ENCODE results near the gene MLEC. TPM values are rescaled to one million over a fixed set of nuclear protein-coding genes. Genes with fewer than 3 reads are reported as not detected.

MLEC gene
- total and polyA plus RNA-seq, 2 experiments from 2014 or later = 79.4 to 119 TPM

DNA sequence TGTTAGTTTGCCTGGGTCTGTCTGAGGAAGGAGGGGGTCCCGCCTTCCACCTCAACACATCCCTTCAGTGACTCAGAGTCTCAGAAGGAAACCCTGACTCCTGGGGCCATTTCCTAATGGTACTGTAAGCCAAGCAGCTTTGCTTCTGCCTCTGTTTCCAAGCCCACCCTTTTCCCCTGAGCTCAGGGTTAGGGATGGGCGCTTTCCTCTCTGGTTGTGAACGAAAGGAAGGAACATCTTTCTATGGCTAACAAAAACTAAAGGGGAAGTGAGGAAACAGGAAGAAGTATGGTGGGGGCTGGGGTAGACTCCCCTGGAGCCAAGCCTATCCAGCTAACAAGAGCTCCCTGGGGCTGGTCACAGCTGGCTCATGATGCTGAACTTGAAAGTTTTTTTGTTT is 11.7 kb downstream of the MLEC start:
- H3K4me2 ChIP-seq (ENCODE audit: unreplicated experiment) = no peak overlapping the region
- H3K4me3 ChIP-seq = no peak overlapping the region
- no peaks in the 10 kb centered on the region for H3K4me1 ChIP-seq (ENCODE audit: insufficient read depth)
- H3K27me3 ChIP-seq (replicated peaks; ENCODE audit: insufficient read depth) = no peaks in the 10 kb centered on the region
- peaks cover 35% of the 10 kb centered on the region for H3K36me3 ChIP-seq (ENCODE audit: low read depth)
- in situ Hi-C loops (cut with MboI) = no loop called here
- no peaks in the 10 kb centered on the region for H4K20me1 ChIP-seq (ENCODE audit: insufficient read depth)
- H3K9me2 ChIP-seq (ENCODE audit: insufficient read depth) = no peaks in the 10 kb centered on the region
- no peak for DNase-seq
- H3K9ac ChIP-seq = no peak overlapping the region
- 85 to 86% methylated on average over 2 to 3 of the region's 3 CpGs for WGBS, 2 experiments (ENCODE audit: low coverage in 1 of 2, low lambda C conversion rate in 2 of 2, missing lambda C conversion rate in 2 of 2)
- TF ChIP-seq EZH2phosphoT487 (IDR thresholded peaks at IDR 0.05; ENCODE audit: insufficient read depth, low read depth) (no peak), EZH2 (IDR thresholded peaks at IDR 0.05; ENCODE audit: insufficient read depth, poor library complexity, severe bottlenecking) (no peak)
- H2AFZ ChIP-seq = no peak overlapping the region
- H3K79me2 ChIP-seq (ENCODE audit: insufficient read depth) = peaks cover 31% of the 10 kb centered on the region
- H3F3A ChIP-seq (ENCODE audit: insufficient read depth) = no peaks in the 10 kb centered on the region
- no peak overlapping the region for H3K27ac ChIP-seq
- no peaks in the 10 kb centered on the region for H3K9me3 ChIP-seq (ENCODE audit: low read depth)

DNA sequence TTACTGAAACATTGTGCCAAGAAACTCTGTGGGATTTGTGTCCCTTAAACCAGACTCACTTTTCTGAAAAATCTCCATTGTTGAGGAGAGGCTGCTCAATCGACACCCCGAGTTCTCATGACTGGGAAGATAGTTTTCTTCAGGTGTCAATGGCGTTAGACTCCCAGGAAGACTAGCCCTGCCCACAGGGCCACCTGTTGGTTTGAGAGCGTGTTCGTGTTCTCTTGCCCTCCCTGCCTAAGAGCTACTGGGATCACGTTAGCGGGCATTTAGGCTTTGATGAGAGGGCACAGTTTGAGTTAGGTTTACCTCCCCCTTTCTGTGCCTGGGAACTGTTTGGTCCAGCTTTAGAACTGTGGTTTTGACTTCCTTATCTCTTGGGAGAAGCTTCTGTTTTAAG is 12.6 kb downstream of the MLEC start:
- no peaks in the 10 kb centered on the region for H3F3A ChIP-seq (ENCODE audit: insufficient read depth)
- 83 to 88% methylated on average over 7 of the region's 7 CpGs for WGBS, 2 experiments (ENCODE audit: low coverage in 1 of 2, low lambda C conversion rate in 2 of 2, missing lambda C conversion rate in 2 of 2)
- TF ChIP-seq EZH2 (IDR thresholded peaks at IDR 0.05; ENCODE audit: insufficient read depth, poor library complexity, severe bottlenecking) = no peak
- TF ChIP-seq EZH2phosphoT487 (IDR thresholded peaks at IDR 0.05; ENCODE audit: insufficient read depth, low read depth) = no peak
- H3K9ac ChIP-seq = no peak overlapping the region
- no peaks in the 10 kb centered on the region for H3K27me3 ChIP-seq (replicated peaks; ENCODE audit: insufficient read depth)
- H3K4me3 ChIP-seq = no peak overlapping the region
- in situ Hi-C loops (cut with MboI) = no loop called here
- H3K9me2 ChIP-seq (ENCODE audit: insufficient read depth) = no peaks in the 10 kb centered on the region
- H3K4me2 ChIP-seq (ENCODE audit: unreplicated experiment) = no peak overlapping the region
- peaks cover 22% of the 10 kb centered on the region for H3K79me2 ChIP-seq (ENCODE audit: insufficient read depth)
- no peak for DNase-seq
- no peaks in the 10 kb centered on the region for H3K9me3 ChIP-seq (ENCODE audit: low read depth)
- no peaks in the 10 kb centered on the region for H3K4me1 ChIP-seq (ENCODE audit: insufficient read depth)
- H3K27ac ChIP-seq = no peak overlapping the region
- H2AFZ ChIP-seq = no peak overlapping the region
- H4K20me1 ChIP-seq (ENCODE audit: insufficient read depth) = no peaks in the 10 kb centered on the region
- peaks cover 33% of the 10 kb centered on the region for H3K36me3 ChIP-seq (ENCODE audit: low read depth)

DNA sequence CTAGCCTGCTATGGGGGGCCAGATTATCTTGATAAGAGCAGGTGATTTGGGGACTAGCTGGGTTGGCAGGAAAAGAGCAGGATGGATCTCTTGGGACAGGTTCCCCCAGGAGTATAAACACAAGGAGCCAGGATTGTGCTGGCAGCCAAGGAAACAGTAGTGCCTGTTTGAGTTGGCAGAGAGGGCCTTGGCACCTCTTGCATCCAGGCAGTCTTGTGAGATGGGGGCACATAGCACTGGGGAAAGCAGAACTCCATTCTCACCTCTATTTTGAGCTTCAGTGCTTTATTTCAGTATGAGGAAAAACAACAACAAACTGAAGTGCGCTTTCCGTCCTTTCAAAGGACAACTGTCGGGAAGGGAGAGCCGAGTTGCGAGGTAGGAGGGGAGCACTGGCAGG is 13.9 kb downstream of the MLEC start:
- TF ChIP-seq EZH2 (IDR thresholded peaks at IDR 0.05; ENCODE audit: insufficient read depth, poor library complexity, severe bottlenecking) (no peak), EZH2phosphoT487 (IDR thresholded peaks at IDR 0.05; ENCODE audit: insufficient read depth, low read depth) (no peak)
- 96 to 99% methylated on average over 5 of the region's 5 CpGs for WGBS, 2 experiments (ENCODE audit: low coverage in 1 of 2, low lambda C conversion rate in 2 of 2, missing lambda C conversion rate in 2 of 2)

DNA sequence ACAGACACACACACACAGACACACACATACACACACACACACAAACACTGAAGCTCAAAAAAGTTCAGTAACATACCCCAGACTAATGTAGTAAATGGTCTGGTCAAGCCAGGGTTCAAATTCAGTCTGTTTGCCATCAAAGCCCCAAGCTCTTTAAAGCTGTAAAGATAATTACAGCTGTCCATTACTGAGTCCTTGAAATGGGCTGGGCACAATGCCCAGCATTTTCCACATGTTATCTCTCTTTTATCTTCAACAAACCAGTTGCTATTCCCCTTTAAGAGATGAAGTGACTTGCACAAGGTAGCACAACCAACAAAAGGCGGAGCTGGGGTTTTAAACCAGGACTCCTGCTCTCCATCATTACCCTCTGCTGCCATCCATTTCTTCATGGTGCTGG is 15.7 kb downstream of the MLEC start:
- H3K9ac ChIP-seq = no peak overlapping the region
- WGBS, 2 experiments (ENCODE audit: low coverage in 1 of 2, low lambda C conversion rate in 2 of 2, missing lambda C conversion rate in 2 of 2) = 100% methylated on average over 1 of the region's 1 CpG
- DNase-seq = no peak

More for the DNA sequence above, 13.9 kb downstream of the MLEC start:
- H3K4me3 ChIP-seq = no peak overlapping the region
- in situ Hi-C loops (cut with MboI) = no loop called here
- no peaks in the 10 kb centered on the region for H3F3A ChIP-seq (ENCODE audit: insufficient read depth)
- no peaks in the 10 kb centered on the region for H3K9me2 ChIP-seq (ENCODE audit: insufficient read depth)
- H3K79me2 ChIP-seq (ENCODE audit: insufficient read depth) = peaks cover 14% of the 10 kb centered on the region
- no peaks in the 10 kb centered on the region for H3K4me1 ChIP-seq (ENCODE audit: insufficient read depth)
- H3K9ac ChIP-seq = no peak overlapping the region
- no peaks in the 10 kb centered on the region for H4K20me1 ChIP-seq (ENCODE audit: insufficient read depth)
- no peak overlapping the region for H3K27ac ChIP-seq
- no peak for DNase-seq
- H2AFZ ChIP-seq = no peak overlapping the region
- H3K4me2 ChIP-seq (ENCODE audit: unreplicated experiment) = no peak overlapping the region
- no peaks in the 10 kb centered on the region for H3K27me3 ChIP-seq (replicated peaks; ENCODE audit: insufficient read depth)
- no peaks in the 10 kb centered on the region for H3K9me3 ChIP-seq (ENCODE audit: low read depth)
- peaks cover 20% of the 10 kb centered on the region for H3K36me3 ChIP-seq (ENCODE audit: low read depth)

More for the DNA sequence above, 15.7 kb downstream of the MLEC start:
- Histone ChIP-seq H3F3A (ENCODE audit: insufficient read depth) (no peaks in the 10 kb centered on the region), H3K4me1 (ENCODE audit: insufficient read depth) (no peaks in the 10 kb centered on the region), H2AFZ (no peak overlapping the region), H3K9me3 (ENCODE audit: low read depth) (no peaks in the 10 kb centered on the region), H3K27ac (no peak overlapping the region), H3K27me3 (replicated peaks; ENCODE audit: insufficient read depth) (no peaks in the 10 kb centered on the region), H3K36me3 (ENCODE audit: low read depth) (peaks cover 5% of the 10 kb centered on the region; the same call in 1 of the 2 replicates), H4K20me1 (ENCODE audit: insufficient read depth) (no peaks in the 10 kb centered on the region), H3K4me3 (no peak overlapping the region), H3K4me2 (ENCODE audit: unreplicated experiment) (no peak overlapping the region), H3K79me2 (ENCODE audit: insufficient read depth) (peaks cover 8% of the 10 kb centered on the region; the same call in 1 of the 2 replicates), H3K9me2 (ENCODE audit: insufficient read depth) (no peaks in the 10 kb centered on the region)
- in situ Hi-C loops (cut with MboI) = no loop called here
- TF ChIP-seq EZH2phosphoT487 (IDR thresholded peaks at IDR 0.05; ENCODE audit: insufficient read depth, low read depth) = no peak
- TF ChIP-seq EZH2 (IDR thresholded peaks at IDR 0.05; ENCODE audit: insufficient read depth, poor library complexity, severe bottlenecking) = no peak
